Esophagus muscularis mucosa (tissue), 4 donors: ENCODE data around the gene ENAM. TPM values are rescaled to one million over a fixed set of nuclear protein-coding genes. Genes with fewer than 3 reads are reported as not detected.

Experiments
- DNase-seq: peaks from one replicate; pipeline ENCODE4 v3.0.0-alpha.2; 2017; ENCODE audit errors: extremely low spot score
- H3K27ac ChIP-seq, 4 donors: fragments of 200-600 bp; sonication (generic); replicated peaks in 1 of 4; 1 replicate in 3 of 4; 2 replicates in 1 of 4; pipeline ENCODE4 v1.5.1; 2016 to 2019; ENCODE audit warnings: mild to moderate bottlenecking in 1 of 4
- H3K27me3 ChIP-seq, 4 donors: fragments of 200-600 bp; sonication (generic); one replicate each; pipeline versions ENCODE4 v1.5.1 to v1.6.0; 2016 to 2019
- H3K36me3 ChIP-seq, 4 donors: fragments of 200-600 bp; sonication (generic); one replicate each; pipeline ENCODE4 v1.5.1; 2016 to 2019
- H3K4me1 ChIP-seq, 4 donors: fragments of 200-600 bp; sonication (generic); one replicate each; pipeline ENCODE4 v1.5.1; 2016 to 2019
- H3K4me3 ChIP-seq, 4 donors: fragments of 200-600 bp; sonication (generic); 1 replicate in 2 of 4; 2 replicates in 2 of 4; pipeline ENCODE4 v1.5.1; 2016 to 2019; ENCODE audit warnings: mild to moderate bottlenecking in 4 of 4, moderate library complexity in 1 of 4
- H3K9me3 ChIP-seq, 4 donors: fragments of 200-600 bp; sonication (generic); 1 replicate in 3 of 4; 2 replicates in 1 of 4; pipeline ENCODE4 v1.5.1; 2016 to 2019
- EP300 ChIP-seq: sonication (generic); formaldehyde crosslinking; IDR thresholded peaks from one replicate; pipeline ENCODE4 v1.6.1; 2017; ENCODE audit warnings: antibody characterized with exemption
- POLR2A ChIP-seq: fragments of 450-650 bp; IDR thresholded peaks from one replicate; pipeline ENCODE4 v1.6.1; 2017; ENCODE audit warnings: antibody characterized with exemption, moderate library complexity, mild to moderate bottlenecking, low read depth
- POLR2AphosphoS5 ChIP-seq, 2 donors: sonication (generic); formaldehyde crosslinking; IDR thresholded peaks; one replicate each; pipeline ENCODE4 v1.6.1; 2017; ENCODE audit warnings: antibody characterized with exemption in 2 of 2
- WGBS: methylation state at CpG from one replicate; pipeline ENCODE4 v1.1.5; 2018; 5-methylcytosine and 5-hydroxymethylcytosine counted together
- intact Hi-C: fragments of 100-400 bp; cut with DNase I; formaldehyde crosslinking; loops from one replicate; pipeline ENCODE4 v1.15.1; 2023
- total RNA-seq, 4 donors: library from RNA; depleted of rRNA; stranded (reverse); fragments of >200 nt; gene quantifications; one replicate each; pipeline versions ENCODE4 v1.1.0 to v1.2.1, GENCODE V29; 2016
- TF ChIP-seq, protein P1 (sequence below), 3 experiments: fragments of 200-600 bp in 2 of 3; fragments of 450-650 bp in 1 of 3; sonication (generic) in 2 of 3; IDR thresholded peaks; one replicate each; pipeline ENCODE4 v1.5.1; 2017 to 2019; ENCODE audit warnings: antibody characterized with exemption in 3 of 3, mild to moderate bottlenecking in 2 of 3, moderate library complexity in 1 of 3

Gene ENAM
- total RNA-seq, 4 donors from 2014 or later: not detected

DNA sequence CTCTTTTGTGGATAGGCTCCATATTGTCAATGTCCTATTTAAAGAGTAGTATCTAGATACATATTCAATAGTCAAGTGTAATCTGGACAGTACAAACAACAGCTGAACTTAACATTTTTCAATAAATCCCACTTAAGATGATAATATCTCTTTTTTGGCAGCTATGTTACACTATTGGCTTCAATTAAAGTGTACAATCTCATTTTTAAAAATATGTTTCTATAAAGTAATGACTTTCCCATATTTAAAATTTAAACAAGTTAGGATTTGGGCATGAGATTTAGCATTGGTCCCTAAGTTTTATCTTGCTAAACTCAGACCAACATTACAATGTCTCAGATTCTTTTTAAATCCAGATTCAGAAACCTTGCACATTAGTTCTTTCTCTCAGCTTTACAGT lies 45.6 kb downstream of the ENAM start:
- intact Hi-C loops: no loop called here
- Histone ChIP-seq H3K36me3 (no peaks in the 10 kb centered on the region), H3K27ac (no peak overlapping the region), H3K4me3 (no peak overlapping the region), H3K4me1 (no peaks in the 10 kb centered on the region), H3K9me3 (no peaks in the 10 kb centered on the region), H3K27me3 (no peaks in the 10 kb centered on the region)
- no peak for DNase-seq
- TF ChIP-seq, protein P1, sequence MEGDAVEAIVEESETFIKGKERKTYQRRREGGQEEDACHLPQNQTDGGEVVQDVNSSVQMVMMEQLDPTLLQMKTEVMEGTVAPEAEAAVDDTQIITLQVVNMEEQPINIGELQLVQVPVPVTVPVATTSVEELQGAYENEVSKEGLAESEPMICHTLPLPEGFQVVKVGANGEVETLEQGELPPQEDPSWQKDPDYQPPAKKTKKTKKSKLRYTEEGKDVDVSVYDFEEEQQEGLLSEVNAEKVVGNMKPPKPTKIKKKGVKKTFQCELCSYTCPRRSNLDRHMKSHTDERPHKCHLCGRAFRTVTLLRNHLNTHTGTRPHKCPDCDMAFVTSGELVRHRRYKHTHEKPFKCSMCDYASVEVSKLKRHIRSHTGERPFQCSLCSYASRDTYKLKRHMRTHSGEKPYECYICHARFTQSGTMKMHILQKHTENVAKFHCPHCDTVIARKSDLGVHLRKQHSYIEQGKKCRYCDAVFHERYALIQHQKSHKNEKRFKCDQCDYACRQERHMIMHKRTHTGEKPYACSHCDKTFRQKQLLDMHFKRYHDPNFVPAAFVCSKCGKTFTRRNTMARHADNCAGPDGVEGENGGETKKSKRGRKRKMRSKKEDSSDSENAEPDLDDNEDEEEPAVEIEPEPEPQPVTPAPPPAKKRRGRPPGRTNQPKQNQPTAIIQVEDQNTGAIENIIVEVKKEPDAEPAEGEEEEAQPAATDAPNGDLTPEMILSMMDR (IDR thresholded peaks at IDR 0.05): no peak
- no peak for TF ChIP-seq EP300
- no peak for TF ChIP-seq POLR2A

DNA sequence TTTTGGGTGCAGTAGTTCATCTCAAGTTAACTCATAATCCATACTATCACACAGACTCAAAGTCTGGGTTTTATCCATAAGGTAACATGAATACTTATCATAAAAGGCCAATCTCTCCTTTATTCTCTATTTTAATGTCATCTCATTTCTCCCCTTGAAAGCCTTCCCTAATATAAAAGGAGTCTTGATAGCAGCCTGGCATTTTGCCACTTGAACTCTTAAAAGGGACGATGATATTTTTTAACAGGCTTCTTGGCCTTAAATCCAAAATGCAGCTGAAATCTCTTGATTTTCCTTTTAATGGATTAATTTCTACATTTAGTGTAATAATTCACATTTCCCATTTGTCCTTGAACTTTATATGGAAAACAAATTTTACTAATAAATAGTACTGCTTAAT lies 46.2 kb downstream of the ENAM start:
- Histone ChIP-seq H3K4me3 (no peak overlapping the region), H3K4me1 (no peaks in the 10 kb centered on the region), H3K36me3 (no peaks in the 10 kb centered on the region), H3K27ac (no peak overlapping the region), H3K27me3 (no peaks in the 10 kb centered on the region), H3K9me3 (no peaks in the 10 kb centered on the region)
- WGBS: 54% methylated on average over 1 of the region's 1 CpG
- intact Hi-C loops: no loop called here
- TF ChIP-seq, protein P1 (IDR thresholded peaks at IDR 0.05): no peak
- TF ChIP-seq POLR2AphosphoS5 (IDR thresholded peaks at IDR 0.05) (no peak), EP300 (no peak), POLR2A (no peak)
- DNase-seq: no peak

DNA sequence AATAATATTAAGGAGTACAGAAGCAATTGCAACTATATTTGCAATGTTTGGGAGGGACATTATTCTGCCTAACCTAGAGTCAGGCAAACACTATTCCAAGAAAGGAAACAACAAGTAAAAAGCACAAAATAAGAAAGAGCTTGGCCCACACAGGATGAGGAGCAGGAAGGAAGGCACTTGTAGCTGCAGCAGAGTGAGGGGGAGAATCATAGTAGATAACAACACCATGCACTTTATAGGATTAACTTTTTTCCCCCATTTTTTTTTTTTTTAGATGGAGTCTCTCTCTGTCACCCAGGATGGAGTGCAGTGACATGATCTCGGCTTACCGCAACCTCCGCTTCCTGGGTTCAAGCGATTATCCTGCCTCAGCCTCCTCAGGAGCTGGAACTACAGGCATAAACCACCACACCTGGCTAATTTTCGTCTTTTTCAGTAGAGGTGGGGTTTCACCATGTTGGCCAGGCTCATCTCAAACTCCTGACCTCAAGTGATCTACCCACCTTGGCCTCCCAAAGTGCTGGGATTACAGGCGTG lies 48.1 kb downstream of the ENAM start:
- WGBS: 89% methylated on average over 6 of the region's 6 CpGs
- H3K27me3 ChIP-seq: no peaks in the 10 kb centered on the region
- H3K9me3 ChIP-seq: no peaks in the 10 kb centered on the region
- H3K36me3 ChIP-seq: no peaks in the 10 kb centered on the region
- intact Hi-C loops: no loop called here
- no peak overlapping the region for H3K27ac ChIP-seq
- no peaks in the 10 kb centered on the region for H3K4me1 ChIP-seq
- no peak for DNase-seq
- no peak overlapping the region for H3K4me3 ChIP-seq
- TF ChIP-seq EP300 (no peak), POLR2AphosphoS5 (IDR thresholded peaks at IDR 0.05) (no peak), POLR2A (no peak)
- TF ChIP-seq, protein P1 (IDR thresholded peaks at IDR 0.05): no peak

DNA sequence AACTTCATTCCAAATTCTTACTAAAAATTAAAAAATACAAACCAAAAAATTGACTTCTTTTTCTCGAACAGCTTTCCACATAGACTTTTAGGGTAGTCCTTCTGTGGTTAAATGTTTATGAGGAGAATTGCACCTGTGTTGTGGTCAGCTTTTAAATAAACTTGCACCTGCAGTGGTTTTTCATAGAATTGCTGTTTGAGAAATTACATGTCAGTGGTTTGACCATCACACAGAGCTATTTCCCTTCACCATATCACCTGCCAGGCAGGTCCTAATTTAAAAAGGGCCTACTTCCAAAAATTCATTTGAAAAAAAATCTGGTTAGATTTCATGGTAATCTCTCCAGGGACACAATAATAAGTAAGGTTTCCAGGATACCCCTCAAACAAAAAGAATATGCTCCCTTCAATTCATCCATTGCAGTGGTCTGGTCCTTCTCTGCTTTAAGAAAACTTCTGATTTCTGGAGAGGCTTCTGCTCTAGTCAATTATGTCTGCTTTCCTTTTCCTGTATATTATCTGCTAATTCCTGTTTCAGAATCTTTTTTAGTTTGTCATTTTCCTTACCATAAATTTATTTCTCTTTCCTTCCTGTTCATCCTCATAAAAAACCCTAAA lies 49.9 kb downstream of the ENAM start:
- WGBS: 90% methylated on average over 1 of the region's 1 CpG
- H3K27me3 ChIP-seq: no peaks in the 10 kb centered on the region
- intact Hi-C loops: no loop called here
- no peak overlapping the region for H3K27ac ChIP-seq
- no peaks in the 10 kb centered on the region for H3K36me3 ChIP-seq
- no peak for DNase-seq
- H3K9me3 ChIP-seq: no peaks in the 10 kb centered on the region
- no peak overlapping the region for H3K4me3 ChIP-seq
- TF ChIP-seq POLR2AphosphoS5 (IDR thresholded peaks at IDR 0.05) (no peak), EP300 (no peak), POLR2A (no peak)
- TF ChIP-seq, protein P1 (IDR thresholded peaks at IDR 0.05): no peak
- H3K4me1 ChIP-seq: no peaks in the 10 kb centered on the region

DNA sequence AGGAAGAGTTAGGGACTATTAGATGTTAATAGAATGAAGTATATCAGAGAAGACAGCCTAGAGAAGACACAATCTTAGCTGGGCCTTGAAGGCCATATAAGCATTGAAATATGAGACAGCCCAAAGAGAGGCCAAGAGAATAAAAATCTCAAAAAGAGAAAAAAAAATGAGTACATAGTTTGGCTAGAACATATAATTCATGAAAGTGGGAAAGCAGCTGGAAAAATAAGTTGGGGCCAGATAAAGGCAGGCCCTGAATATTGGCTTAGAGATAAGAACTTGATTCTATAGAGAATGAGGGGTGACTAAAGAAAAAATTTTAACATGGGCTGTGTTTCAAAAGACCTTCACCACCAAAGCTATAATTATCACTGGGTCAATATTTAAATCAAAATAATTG lies 52.4 kb downstream of the ENAM start:
- no peak overlapping the region for H3K4me3 ChIP-seq
- no peak overlapping the region for H3K27ac ChIP-seq
- H3K9me3 ChIP-seq: no peaks in the 10 kb centered on the region
- DNase-seq: no peak
- no peaks in the 10 kb centered on the region for H3K4me1 ChIP-seq
- no peaks in the 10 kb centered on the region for H3K36me3 ChIP-seq
- intact Hi-C loops: no loop called here
- no peaks in the 10 kb centered on the region for H3K27me3 ChIP-seq
- TF ChIP-seq, protein P1 (IDR thresholded peaks at IDR 0.05): no peak
- TF ChIP-seq POLR2A: no peak
- no peak for TF ChIP-seq EP300
- TF ChIP-seq POLR2AphosphoS5 (IDR thresholded peaks at IDR 0.05): no peak
